DND-41 (cell line): ENCODE measurements around the gene STAC2.

Experiments used
- ATAC-seq: fragments of 200-7000 bp; cut with Tn5 transposase; 3 replicates; pipeline ENCODE4 v1.9.1; 2021; ENCODE audit warnings: low read depth; ENCODE audit not compliant: insufficient read depth
- DNase-seq: peaks from one replicate; pipeline ENCODE4 v3.0.0-alpha.2; 2020
- H2AFZ ChIP-seq: 2 replicates; pipeline ENCODE4 v1.6.0; 2012; ENCODE audit warnings: low read depth, low read length
- H3K27ac ChIP-seq: 2 replicates; pipeline ENCODE4 v1.5.1; 2012; ENCODE audit warnings: low read length, inconsistent platforms
- H3K27me3 ChIP-seq: fragments of 200-600 bp; sonication (generic); 2 replicates; pipeline ENCODE4 v1.6.0; 2012; ENCODE audit warnings: low read length, mild to moderate bottlenecking, inconsistent platforms; ENCODE audit not compliant: insufficient read depth, poor library complexity
- H3K36me3 ChIP-seq: 2 replicates; pipeline ENCODE4 v1.5.1; 2012; ENCODE audit warnings: low read length, inconsistent platforms; ENCODE audit not compliant: insufficient read depth
- H3K4me1 ChIP-seq: 2 replicates; pipeline ENCODE4 v1.5.1; 2012; ENCODE audit warnings: mild to moderate bottlenecking, low read length; ENCODE audit not compliant: insufficient read depth
- H3K4me2 ChIP-seq: 2 replicates; pipeline ENCODE4 v1.6.0; 2012; ENCODE audit warnings: mild to moderate bottlenecking, moderate library complexity, low read length, inconsistent platforms; ENCODE audit not compliant: insufficient read depth
- H3K4me3 ChIP-seq, 2 experiments: fragments of 200-600 bp in 1 of 2; shearing (Covaris generic) in 1 of 2; 2 replicates each; pipeline ENCODE4 v1.5.1; 2012 to 2016; ENCODE audit warnings: inconsistent platforms in 2 of 2, low read length in 2 of 2, mild to moderate bottlenecking in 2 of 2, low read depth in 1 of 2, moderate library complexity in 1 of 2
- H3K79me2 ChIP-seq: 2 replicates; pipeline ENCODE4 v1.6.0; 2012; ENCODE audit warnings: low read length, inconsistent platforms; ENCODE audit not compliant: insufficient read depth
- H3K9ac ChIP-seq: 2 replicates; pipeline ENCODE4 v1.6.0; 2012; ENCODE audit warnings: low read depth, mild to moderate bottlenecking, inconsistent platforms, low read length, moderate library complexity
- H3K9me3 ChIP-seq: 2 replicates; pipeline ENCODE4 v1.5.1; 2012; ENCODE audit warnings: low read length, moderate library complexity, mild to moderate bottlenecking, inconsistent platforms; ENCODE audit not compliant: insufficient read depth, severe bottlenecking
- H4K20me1 ChIP-seq: 2 replicates; pipeline ENCODE4 v1.6.0; 2012; ENCODE audit warnings: low read length; ENCODE audit not compliant: insufficient read depth
- EZH2 ChIP-seq: IDR thresholded peaks from 3 replicates; pipeline ENCODE4 v1.6.1; 2012; ENCODE audit warnings: borderline replicate concordance, low read depth, mild to moderate bottlenecking, moderate library complexity, low read length, inconsistent platforms; ENCODE audit not compliant: severe bottlenecking
- TF ChIP-seq, protein P1 (sequence below): IDR thresholded peaks from 2 replicates; pipeline ENCODE4 v1.5.1; 2012; ENCODE audit warnings: borderline replicate concordance, low read length, moderate library complexity, mild to moderate bottlenecking; ENCODE audit not compliant: poor library complexity, severe bottlenecking; ENCODE audit errors: extremely low read depth

The STAC2 gene

DNA sequence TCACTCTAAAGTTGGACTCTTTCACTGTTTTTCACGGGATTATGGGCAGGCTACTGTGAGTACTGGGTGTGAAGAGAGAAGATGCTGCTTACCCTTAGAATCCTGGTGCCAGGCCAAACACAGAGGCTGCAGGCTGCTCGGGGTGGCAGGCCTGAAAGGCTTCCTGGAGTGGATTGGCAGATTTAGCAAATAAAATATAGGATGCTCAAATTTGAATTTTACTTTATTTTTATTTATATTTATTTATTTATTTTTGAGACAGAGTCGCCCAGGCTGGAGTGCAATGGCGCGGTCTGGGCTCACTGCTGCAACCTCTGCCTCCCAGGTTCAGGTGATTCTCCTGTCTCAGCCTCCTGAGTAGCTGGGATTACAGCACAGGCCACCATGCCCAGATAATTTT, 14.9 kb upstream of the STAC2 start:
- Histone ChIP-seq H3K9ac (no peak overlapping the region), H3K79me2 (no peaks in the 10 kb centered on the region), H3K4me3 (no peak overlapping the region), H3K4me1 (peaks cover 40% of the 10 kb centered on the region), H3K36me3 (no peaks in the 10 kb centered on the region), H4K20me1 (no peaks in the 10 kb centered on the region), H2AFZ (no peak overlapping the region), H3K4me2 (no peak overlapping the region), H3K27ac (no peak overlapping the region), H3K27me3 (no peaks in the 10 kb centered on the region), H3K9me3 (no peaks in the 10 kb centered on the region)
- no peak for ATAC-seq
- no peak for TF ChIP-seq EZH2
- TF ChIP-seq, protein P1, sequence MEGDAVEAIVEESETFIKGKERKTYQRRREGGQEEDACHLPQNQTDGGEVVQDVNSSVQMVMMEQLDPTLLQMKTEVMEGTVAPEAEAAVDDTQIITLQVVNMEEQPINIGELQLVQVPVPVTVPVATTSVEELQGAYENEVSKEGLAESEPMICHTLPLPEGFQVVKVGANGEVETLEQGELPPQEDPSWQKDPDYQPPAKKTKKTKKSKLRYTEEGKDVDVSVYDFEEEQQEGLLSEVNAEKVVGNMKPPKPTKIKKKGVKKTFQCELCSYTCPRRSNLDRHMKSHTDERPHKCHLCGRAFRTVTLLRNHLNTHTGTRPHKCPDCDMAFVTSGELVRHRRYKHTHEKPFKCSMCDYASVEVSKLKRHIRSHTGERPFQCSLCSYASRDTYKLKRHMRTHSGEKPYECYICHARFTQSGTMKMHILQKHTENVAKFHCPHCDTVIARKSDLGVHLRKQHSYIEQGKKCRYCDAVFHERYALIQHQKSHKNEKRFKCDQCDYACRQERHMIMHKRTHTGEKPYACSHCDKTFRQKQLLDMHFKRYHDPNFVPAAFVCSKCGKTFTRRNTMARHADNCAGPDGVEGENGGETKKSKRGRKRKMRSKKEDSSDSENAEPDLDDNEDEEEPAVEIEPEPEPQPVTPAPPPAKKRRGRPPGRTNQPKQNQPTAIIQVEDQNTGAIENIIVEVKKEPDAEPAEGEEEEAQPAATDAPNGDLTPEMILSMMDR: no peak
- no peak for DNase-seq

DNA sequence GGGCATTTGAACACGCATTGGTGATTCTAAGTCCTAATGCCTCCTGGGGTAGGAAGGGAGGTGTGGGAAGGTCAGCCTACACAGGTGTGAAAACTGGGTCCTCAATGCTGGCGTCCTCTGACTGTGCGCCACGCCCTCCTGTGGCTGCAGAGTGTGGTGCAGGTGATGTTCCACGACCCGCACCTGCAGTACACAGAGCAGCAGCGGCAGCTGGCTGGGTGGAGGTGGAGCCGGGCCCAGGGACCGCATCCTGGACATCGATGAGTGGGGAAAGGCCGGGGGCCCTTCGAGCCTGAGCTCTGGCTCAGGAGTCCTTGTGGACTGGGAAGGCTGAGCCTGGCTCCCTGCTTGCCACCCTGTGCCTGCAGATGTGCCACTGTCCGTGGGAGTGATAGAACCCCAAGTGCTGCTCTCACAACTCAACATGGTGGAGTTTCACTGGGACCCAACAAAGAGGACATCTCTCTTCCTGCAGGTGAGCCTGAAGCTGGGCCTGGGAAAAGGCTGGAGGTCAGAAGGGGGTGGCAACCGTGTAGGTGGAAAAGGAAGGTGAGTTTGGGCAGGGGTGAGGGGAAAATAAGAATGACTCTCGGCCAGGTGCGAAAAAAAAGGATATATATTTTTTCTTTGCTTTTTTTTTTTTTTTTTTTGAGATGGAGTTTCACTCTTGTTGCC, 14.0 kb upstream of the STAC2 start:
- Histone ChIP-seq H3K27ac (no peak overlapping the region), H4K20me1 (no peaks in the 10 kb centered on the region), H3K9me3 (no peaks in the 10 kb centered on the region), H2AFZ (no peak overlapping the region), H3K4me2 (no peak overlapping the region), H3K27me3 (no peaks in the 10 kb centered on the region), H3K79me2 (no peaks in the 10 kb centered on the region), H3K4me1 (peaks cover 40% of the 10 kb centered on the region), H3K9ac (no peak overlapping the region), H3K4me3 (no peak overlapping the region), H3K36me3 (no peaks in the 10 kb centered on the region)
- no peak for ATAC-seq
- TF ChIP-seq, protein P1: peak; percentile 66
- TF ChIP-seq EZH2: no peak
- DNase-seq: peak; percentile 48

DNA sequence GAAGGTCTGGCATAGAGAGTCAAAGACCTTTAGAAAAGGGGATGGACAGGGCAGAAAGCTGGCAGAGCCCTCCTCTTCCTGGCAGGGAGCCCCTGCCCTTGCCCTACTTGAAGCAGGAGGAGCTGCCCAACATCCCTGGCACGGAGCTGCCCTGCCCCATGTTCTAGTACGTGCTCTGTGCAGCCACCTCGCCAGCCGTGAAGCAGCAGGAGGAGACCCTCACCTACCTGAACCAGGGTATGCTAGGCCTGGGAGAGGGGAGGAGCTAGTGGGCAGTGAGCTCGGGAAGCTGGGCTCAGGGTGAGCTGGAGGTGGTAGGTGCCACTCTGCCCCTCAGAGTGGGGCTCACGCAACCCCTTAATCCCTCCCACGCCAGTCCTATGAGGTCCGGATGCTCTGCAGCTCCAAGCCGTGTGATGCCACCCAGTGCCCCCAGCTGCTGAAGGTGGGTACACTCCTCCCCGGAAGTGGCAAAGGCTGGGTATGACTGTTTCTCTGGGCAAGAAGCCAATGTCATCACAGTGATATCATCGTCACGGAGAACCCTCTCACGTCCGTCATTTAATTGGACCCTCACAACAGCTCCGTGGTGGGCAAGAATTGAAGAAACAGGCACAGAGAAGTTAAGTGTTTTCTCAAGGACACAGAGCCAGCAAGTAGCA, 12.7 kb upstream of the STAC2 start:
- TF ChIP-seq, protein P1: peak; percentile 33
- no peak for TF ChIP-seq EZH2
- H3K4me3 ChIP-seq: peak overlapping the region in 1 of 2 experiments; percentile 44; a peak in 2 of 4 replicates
- no peak overlapping the region; the same call in 1 of the 2 replicates for H3K9ac ChIP-seq
- peaks cover 27% of the 10 kb centered on the region for H3K4me1 ChIP-seq
- H3K27ac ChIP-seq: peak overlapping the region; percentile 39
- no peaks in the 10 kb centered on the region for H3K27me3 ChIP-seq
- no peaks in the 10 kb centered on the region for H4K20me1 ChIP-seq
- no peaks in the 10 kb centered on the region for H3K79me2 ChIP-seq
- H3K36me3 ChIP-seq: no peaks in the 10 kb centered on the region
- H3K9me3 ChIP-seq: no peaks in the 10 kb centered on the region
- peak; percentile 88 for ATAC-seq
- 0 out of 2 replicates have a peak overlapping the region, but pooled peaks have one; percentile 3 for H2AFZ ChIP-seq
- peak; percentile 82 for DNase-seq
- H3K4me2 ChIP-seq: peak overlapping the region; percentile 56
